NCI-H2107 treated with DMSO at 0.1 percent for 48 hours (cell line): Measurements from ENCODE around the gene INS.
"Not testable (repeated sequence)": the region's sequence is repeated elsewhere in the genome, so short reads cannot be mapped to it uniquely, and the experiment has no call there.

Experiments
- DNase-seq: peaks from one replicate; lab custom pipeline; 2025; ENCODE audit not compliant: unreplicated experiment; lab: John Stamatoyannopoulos, UW

The INS gene

DNA sequence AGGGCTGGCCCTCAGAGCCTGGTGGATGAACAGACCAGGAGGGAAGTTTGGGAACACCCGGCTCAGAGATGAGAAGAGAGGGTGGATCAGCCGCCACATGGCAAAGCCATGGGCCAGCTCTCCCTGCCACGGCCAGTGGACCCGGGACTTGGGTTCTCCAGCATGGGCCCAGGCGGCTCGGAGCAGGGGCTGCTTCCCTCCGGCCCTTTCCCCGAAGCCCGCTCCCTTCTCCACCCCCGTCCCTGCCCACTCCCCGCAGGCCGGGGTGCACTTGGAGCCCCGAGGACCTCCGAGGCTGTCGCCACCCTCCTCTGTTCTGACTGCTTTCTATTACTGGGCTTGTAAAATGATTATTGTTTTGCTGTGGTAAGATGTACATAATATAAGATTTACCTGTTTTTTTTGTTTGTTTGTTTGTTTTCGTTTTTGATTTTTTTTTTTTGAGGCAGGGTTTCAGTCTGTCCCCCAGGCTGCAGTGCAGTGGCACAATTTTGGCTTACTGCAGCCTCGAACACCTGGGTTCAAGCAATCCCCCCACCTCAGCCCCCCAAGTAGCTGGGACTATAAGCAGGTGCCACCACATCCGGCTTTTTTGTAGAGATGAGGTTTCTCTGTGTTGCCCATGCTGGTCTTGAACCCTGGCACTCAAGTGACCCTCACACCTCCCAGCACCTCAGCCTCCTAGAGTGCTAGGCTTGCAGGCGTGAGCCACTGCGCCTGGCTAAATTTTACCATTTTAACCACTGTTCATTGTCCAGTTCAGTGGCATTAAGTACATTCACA lies 21.9 kb upstream of the INS start:
- DNase-seq: no peak

DNA sequence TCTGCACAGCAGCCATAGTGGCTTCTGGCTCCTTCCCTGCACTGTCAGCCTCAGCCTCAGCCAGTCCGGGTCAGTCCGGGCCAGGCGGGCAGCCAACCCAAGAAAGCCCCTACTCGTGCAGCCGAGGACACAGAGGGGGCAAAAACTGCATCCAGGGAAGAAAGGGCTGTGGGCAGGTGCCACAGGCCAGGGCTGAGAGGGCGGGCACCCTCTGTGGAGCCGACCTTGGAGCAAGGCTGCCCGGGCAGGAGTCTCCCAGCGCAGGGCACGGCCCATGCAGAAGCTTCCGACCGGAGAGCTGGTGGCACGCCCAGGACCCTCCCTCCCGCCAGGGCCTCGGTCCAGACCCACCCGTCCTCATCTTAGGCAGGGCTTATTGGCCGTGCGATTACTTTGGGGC lies 21.1 kb upstream of the INS start:
- DNase-seq: no peak

DNA sequence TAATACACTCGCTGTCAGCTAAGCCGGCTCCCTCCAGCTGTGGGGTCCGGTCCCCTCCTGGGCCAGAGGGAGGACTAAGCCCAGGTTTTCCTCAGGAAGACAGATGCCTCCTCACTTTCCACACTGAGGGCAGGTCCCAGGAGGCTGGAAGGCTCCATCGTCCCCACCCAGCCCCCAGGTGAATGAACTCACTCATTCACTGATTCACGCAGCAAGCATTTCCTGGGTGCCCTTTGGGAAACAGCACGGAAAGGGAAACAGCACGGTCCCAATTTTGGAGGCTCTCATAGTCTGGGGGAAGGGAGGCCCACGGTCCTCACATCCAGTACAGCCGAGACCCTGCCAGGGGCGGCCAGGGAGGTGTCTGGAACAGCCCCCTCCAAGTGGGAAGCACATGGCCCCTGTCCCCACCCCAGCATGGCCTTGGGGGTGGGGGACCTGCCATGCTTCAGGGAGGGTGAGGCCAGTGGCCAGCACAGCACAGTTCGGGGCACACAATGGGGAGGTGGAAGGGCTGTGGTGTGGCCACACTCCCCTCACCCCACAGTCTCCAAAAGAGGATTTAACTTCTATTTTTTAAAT lies 19.9 kb upstream of the INS start:
- no peak for DNase-seq

DNA sequence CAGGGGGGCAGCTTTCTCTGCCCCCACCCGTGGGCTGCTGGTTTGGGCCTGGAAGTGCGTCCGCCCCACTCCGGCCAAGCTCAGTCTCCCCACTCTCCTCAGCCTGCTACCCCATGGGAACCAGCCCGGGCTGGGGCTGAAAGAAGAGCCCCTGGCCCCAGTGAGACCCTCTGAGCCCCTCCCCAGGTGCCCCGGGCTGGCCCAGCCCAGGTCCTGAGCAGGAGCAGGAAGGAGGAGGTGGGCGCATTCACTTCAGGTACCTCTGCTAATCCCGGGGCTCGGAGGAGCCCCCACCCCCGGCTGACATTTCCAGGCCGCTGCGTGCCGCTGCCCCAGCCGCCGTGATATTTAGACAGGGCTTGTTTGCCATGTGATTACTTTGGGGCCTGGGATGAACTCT lies 19.3 kb upstream of the INS start:
- no peak for DNase-seq

DNA sequence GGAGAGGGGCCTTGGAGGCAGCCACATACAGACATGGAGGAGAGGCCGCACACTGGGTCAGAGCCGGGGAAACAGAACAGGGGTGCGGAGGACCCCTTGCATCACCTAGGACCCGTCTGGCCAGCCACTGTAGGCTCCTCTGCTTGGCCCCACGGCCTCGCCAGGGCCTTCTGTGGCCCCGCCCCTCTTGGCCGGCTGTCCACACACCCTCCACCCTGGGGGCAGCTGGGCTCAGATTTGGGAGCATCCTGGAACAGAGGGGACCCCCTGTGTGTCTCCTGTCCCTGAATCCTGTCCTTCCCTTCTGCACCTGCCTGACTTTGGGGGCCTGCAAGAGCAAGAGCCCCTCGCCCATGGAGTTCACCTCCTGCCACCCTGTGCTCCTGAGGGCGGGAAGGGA lies 18.5 kb upstream of the INS start:
- no peak for DNase-seq

DNA sequence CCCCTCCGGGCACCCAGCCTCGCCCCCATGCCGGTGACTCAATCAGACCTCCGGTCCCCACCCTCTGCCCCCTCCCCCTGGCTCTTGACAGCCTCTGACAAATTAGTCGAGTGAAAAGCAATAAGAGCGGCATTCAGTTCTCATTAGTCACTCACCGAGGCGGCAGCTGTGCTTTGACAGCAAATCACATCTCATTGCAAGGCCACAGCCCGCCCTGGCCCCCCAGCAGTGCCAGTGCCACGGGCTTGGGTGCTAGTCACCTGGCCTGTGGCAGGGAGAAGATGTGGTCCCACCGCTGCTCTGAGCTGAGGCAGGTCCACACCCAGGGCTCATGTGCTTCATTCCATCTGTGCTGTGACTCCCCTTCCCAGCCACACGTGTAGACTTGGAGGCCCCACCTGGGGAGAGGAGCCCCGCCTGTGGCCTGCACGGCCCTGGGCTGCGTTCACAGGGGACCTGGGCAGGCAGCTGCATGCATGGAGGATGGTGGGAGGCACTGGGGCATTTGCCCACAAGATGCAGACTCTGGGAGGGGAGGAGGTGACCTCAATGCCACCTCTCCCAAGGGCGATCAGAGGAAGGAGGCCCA lies 18.0 kb upstream of the INS start:
- no peak for DNase-seq

DNA sequence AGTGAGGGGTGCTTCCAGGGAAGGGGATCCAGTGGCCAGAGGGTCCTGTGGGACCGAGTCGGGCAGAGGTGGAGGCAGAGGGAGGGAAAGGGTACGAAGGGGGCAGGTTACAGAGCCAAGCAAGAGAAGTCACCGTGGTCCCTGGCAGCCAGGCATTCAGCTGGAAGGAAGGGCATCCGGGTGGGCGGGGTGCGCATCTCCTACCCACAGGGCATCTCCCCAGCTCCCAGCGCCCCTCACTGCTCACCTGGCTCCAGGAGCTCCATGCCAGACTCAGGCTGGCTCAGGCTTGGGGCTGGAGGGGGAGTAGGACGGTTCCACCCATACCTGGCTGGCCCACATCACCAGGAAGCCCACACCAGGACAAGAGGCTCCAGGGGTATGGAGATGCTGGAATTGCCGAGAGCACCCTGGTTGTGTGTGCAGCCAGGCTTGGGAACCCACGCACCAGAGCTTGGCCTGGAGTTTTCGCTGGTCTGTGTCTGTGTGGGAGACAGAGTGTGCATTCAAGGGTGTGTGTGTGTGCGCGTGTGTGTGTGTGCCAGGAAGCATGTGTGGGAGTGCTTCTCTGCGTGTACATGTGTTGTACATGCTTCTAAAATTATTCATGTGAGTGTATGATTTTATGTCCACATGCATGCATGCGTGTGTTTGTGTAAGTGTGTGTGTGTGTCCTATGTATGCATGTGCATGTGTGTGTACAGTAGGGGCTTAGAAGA lies 17.2 kb upstream of the INS start:
- DNase-seq: not testable (repeated sequence)

DNA sequence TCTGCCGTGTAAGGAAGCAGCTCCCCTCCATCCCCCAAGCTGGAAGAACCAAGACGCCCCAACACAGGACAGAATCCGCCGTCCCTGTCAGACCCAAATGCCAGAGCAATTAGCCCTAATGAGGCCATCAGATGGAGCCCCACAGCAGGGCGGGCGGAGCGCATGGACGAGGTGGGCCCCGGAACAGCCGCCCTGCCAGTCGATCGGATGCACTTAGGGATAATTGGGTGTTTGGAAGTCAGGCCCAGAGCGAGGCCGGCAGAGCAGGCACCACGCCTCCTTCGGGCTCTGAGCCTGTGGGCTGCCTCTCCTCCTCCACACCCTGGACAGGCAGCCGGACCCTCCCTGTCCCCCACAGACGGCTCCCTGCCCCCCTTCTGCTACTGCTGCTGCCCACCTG lies 16.1 kb upstream of the INS start:
- no peak for DNase-seq

DNA sequence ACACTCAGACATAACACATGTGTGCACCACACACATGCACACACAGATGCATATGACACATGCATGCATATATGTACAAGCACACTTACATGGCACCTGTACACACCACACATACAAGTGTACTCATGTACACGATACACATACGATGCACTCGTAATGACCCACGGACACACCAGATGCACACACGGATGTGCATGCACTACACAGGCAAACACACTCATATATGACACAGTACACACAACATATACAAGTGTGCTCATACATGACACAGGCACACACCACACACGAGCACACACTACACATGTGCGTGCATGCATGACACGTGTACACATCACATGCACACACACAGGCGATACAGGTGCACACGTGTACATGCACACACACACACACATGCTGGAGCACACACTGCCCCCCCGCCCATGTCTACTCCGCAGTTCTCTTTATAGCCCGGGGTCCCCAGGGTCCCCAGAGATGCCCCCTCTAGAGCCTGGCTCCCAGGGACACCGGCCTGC lies 15.4 kb upstream of the INS start:
- no peak for DNase-seq

DNA sequence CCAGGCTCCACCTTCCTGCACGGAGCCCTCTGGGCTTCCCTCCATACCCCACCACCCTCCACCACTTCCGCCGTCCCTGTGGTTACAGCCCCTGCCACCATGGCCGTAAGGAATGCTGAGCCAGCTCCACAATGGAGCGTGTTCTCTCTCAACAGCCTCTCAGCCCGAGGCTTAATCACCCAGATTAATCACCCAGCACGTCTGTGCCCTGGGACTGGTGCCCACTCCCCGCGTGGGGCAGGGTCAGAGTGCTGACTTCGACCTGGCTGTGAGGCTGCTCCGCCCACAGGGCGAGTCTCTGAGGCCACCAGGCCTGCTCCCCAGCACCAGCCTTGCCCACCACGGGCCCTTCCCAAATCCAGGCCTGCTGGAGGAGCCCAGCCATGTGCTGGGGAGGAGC lies 14.7 kb upstream of the INS start:
- no peak for DNase-seq

DNA sequence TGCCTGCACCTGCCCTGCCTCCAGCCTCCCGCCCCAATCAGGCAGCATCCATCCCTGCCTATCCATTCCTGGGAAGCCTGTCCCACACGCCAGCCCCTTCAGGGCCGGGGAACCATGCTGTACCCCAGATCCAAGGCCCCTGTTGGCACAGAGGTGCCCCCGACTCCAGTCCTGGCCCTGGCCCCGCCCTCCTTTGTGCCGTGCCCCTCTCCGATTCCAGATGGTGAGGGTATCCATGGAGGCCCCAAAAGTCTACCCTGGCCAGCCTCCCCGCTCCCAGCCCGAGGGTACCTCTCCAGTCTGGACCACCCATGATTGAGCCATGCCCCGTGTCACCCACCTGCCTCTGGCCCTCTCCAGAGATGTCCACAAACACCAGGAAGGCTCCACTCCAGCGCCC lies 13.4 kb upstream of the INS start:
- no peak for DNase-seq

DNA sequence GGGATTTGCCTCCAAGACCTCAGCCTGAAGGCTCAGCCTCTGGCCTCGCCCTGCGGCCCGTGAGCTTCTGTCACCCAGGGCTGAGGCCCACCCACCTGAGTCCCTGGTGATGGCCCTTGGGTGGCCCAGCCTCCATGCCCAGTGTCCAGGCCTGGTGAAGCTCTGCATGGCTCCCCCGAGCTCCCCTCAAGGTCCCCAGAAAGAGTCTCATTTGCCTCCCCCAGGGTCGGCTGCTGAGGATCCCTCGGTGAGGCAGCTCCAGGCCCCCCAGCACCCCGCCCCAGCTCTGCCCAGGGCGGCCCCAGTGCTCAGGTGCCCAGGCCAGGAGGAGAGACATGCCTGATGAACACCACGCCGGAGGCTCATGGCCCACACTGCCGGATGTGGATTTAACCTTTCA lies 12.8 kb upstream of the INS start:
- no peak for DNase-seq

DNA sequence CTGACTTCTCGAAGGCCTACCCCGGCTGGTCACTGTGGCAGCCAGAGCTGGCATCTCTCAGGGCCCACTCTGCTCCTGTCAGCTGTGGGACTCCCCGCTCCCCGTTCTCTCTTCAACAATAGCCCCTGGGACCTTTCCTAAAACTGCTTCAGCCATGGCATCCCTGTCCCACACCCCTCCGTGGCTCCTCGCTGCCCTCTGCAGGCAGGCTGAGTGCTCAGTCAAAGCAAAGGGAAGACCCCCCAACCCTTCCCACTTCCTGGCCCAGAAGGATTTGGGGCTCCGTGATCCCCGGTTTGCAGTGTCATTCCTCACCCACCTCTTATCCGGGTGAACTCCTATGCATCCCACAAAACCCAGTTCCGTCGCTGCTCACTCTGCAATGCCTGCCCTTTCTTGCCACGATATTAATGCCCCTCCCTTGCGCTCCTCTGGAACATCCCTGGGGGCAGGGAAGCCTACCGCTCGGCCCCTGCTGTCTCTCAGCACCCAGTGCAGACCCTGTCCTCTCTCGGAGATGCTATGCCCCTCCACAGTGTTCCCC lies 12.2 kb upstream of the INS start:
- DNase-seq: no peak

DNA sequence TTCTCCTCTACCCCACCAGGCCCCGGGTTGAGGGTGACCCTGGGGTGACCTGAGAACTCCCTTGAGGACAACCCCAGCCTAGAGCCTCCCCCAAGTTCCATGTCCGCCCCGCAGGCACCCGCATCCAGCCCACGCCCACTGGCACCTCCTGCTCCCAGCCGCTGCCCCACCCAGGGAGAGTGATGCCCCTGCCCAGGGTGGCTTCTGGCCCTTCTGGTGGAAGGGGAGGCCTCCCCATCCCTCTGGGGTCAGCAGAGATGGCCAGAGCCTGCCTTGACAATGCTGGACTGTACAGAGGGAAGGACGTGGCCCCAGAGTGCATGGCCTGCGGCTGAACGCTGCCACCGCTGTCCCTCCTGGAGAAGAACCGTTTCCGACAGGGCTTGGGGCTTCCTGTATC lies 11.7 kb upstream of the INS start:
- DNase-seq: no peak

DNA sequence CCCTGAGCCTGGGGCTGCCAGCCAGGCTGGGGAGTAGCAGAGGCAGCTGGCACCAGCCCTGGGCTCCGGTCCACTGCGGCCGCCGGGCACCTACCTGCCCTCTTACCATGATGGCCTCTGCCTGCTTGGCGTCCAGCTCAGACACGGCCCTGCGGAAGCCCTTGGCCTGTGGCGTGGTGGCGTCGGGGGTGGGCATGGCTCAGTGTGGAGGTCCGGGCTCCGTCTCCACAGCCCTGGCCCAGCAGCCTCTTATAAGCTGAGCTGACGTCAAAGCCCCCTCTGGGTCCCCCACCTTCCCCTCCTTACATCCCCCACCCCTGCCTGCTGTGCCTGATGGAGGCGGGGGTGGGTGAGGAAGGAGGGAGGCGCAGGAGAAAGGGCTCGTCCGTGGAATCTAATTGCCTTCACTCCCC lies 10.6 kb upstream of the INS start, which contains the start of gene TH:
TH (minus strand) TSS at position 225 of the 413 bp plus-strand sequence; CDS start at position 196, 29 bp downstream.
- DNase-seq: no peak

DNA sequence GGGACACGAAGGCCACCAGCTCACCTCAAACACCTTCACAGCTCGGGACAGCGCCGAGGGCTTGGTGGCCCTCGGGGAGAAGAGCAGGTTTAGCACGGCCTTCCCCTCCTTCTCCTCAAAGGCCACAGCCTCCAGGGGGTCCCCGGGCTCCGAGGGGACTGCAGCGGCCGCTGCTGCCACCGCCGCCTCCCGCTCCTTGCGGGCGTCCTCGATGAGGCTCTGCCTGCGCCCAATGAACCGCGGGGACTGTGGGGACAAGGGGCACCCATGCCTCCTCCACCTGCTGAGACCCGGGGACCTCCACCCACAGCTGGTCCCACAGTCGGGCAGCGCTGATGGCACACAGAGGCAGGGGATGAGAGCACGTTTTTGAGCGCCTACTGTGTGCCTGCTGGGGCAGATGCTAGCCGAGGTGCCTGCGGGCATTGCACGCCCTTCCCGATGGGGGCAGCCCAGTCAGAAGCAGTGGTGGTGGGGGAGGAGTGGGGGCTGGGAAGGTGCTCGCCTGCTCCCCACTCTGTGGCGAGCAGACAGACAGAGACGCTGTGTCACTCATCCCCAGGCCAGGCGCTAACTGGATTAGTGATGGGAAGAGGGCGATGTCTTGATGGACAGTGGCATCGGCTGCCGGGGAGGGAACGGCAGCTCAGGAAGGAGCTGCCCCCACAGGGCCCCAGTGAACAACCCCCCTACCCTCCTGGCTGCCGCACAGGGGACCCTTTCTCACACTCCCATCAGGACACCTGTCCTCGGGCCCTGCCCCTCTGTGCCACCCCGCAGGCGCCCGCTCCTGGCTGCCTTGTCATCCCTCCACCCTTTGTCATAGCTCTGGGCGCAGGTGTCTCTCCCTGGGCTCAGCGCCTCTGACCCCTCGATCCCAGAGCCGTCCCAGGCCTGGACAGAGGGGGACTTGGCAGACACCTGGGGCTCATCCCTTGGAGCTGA lies 8.9 kb upstream of the INS start:
- DNase-seq: no peak

DNA sequence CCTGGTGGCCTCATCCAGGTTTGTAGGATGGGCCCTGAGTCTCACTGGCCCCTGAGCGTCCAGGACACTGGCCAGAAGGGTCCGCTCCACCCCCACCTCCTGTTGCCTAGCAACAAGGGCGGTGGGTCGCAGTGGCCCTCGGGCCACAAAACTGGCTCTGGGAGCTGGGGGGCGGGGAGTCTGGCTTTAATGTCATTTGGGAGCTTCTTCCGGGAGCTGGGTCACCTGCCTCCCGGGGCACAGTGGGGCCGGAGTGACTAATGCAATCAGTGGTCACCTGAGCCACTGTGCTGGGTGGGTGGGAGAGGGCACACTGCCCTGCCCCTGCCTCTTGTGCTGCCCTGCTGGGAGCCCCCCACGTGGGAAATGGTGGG lies 8.0 kb upstream of the INS start:
- DNase-seq: no peak

DNA sequence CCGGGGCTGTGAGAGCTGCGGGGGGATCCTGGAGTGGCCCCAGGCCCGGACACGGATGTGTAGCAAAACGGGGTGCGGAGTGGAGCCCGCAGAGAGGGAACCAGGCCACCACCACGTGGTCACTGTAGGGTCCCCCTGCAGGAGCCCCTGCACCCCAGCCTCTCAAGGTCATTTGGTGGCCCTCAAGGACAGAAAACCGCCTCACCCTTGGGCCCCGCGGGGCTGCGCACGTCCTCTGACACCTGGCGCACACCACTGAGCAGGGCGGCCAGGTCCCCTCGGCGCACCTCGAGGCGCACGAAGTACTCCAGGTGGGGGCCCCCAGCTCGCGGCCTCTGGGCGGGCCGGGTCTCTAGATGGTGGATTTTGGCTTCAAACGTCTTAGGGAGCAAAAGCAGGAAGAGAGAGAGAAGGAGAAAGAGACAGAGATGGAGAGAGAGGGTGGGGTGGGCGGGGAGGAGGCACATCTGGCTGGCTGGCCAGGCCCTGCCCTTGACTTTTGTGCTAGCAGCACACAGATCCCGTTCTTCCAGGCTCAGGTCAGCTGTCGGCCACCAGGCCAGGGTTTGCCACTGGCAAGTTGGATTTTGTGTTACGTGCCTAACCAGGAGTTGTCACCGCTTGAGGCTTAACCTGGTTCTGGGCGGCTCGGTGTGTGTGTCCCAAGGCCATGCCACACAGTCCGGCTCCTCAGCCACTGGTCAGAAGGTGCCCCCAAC lies 7.4 kb upstream of the INS start:
- no peak for DNase-seq

DNA sequence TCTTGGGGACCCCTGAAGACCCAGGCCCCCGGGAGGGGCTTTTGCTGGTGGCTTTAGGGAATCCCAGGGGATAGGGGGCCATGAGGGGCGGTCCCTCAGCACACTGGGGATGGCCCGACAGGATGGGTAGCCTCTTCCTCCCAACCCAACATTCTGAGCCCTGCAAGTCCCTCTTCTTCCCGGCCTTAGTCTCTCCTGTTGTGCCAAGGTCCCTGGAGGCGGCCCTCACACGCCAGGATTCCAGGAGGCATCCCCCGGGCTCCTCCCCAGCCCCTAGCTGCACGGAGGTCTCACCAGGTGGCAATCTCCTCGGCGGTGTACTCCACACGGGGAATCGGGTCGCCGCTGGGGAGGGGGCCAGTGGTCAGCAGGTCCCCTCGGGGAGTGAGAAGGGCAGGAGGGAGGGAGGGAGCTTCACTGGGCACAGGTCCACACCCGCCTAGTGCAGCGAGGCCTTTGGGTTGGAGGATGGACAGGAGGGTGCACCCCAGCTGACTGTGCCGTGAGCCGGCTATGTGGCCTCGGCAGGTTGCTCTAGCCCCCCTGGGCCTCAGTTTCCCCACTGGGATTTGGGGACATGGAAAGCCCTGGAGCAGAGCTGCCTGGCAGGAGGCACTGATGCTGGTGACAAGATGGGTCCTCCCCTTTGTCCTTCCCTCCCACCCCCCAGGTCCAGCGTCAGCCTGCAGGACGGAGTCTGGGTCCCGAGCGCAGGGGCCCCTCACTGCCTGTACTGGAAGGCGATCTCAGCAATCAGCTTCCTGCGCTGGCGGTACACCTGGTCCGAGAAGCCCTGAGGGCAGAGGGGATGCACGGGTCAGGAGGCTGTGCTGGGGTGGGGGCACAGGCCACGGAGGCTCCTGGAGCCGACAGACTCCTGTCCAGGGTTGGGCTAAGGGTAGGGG lies 6.4 kb upstream of the INS start:
- no peak for DNase-seq
